Ectodermal cell (in vitro differentiated cells): Measurements from ENCODE around the gene LYL1.
A peak's percentile ranks its signal among the peaks of the same experiment; 100 is the strongest.

ENCODE experiments used
- H3K27ac ChIP-seq: 2 replicates; pipeline ENCODE4 v1.7.0; 2013; ENCODE audit warnings: mild to moderate bottlenecking, low read depth, low read length; ENCODE audit not compliant: insufficient read depth, poor library complexity, severe bottlenecking
- H3K27me3 ChIP-seq: 2 replicates; pipeline ENCODE4 v1.7.0; 2013; ENCODE audit warnings: mild to moderate bottlenecking, low read length; ENCODE audit not compliant: insufficient read depth, control insufficient read depth, poor library complexity, severe bottlenecking
- H3K36me3 ChIP-seq: one replicate; pipeline ENCODE4 v1.7.0; 2013; ENCODE audit warnings: low read length; ENCODE audit not compliant: control insufficient read depth, insufficient read depth
- H3K4me1 ChIP-seq: one replicate; pipeline ENCODE4 v1.7.0; 2013; ENCODE audit warnings: low read length; ENCODE audit not compliant: control insufficient read depth, insufficient read depth
- H3K4me3 ChIP-seq: 2 replicates; pipeline ENCODE4 v1.7.0; 2013; ENCODE audit warnings: low read depth, low read length, control low read depth; ENCODE audit not compliant: insufficient read depth
- H3K9me3 ChIP-seq: 2 replicates; pipeline ENCODE4 v1.7.0; 2013; ENCODE audit warnings: mild to moderate bottlenecking, low read length, moderate library complexity; ENCODE audit not compliant: control insufficient read depth
- WGBS, 2 experiments: methylation state at CpG; one replicate each; pipeline ENCODE4 v1.1.7; 2013; ENCODE audit warnings: missing lambda C conversion rate in 2 of 2; 5-methylcytosine and 5-hydroxymethylcytosine counted together

The LYL1 gene

GRCh38 chr19:13066226-13066625 lies 36.4 kb downstream of the LYL1 start:
- Histone ChIP-seq H3K4me3 (no peak overlapping the region), H3K27me3 (peaks cover 53% of the 10 kb centered on the region), H3K27ac (no peak overlapping the region), H3K9me3 (no peaks in the 10 kb centered on the region), H3K4me1 (peaks cover 10% of the 10 kb centered on the region), H3K36me3 (no peaks in the 10 kb centered on the region)
- WGBS, 2 experiments = 84 to 93% methylated on average over 5 of the region's 5 CpGs

GRCh38 chr19:13064092-13064489 lies 38.6 kb downstream of the LYL1 start:
- 78 to 88% methylated on average over 6 of the region's 6 CpGs for WGBS, 2 experiments
- H3K27me3 ChIP-seq = peaks cover 73% of the 10 kb centered on the region

GRCh38 chr19:13063461-13064091 lies 39.1 kb downstream of the LYL1 start:
- Histone ChIP-seq H3K4me1 (peaks cover 12% of the 10 kb centered on the region), H3K27me3 (peaks cover 77% of the 10 kb centered on the region), H3K9me3 (no peaks in the 10 kb centered on the region), H3K4me3 (no peak overlapping the region), H3K36me3 (no peaks in the 10 kb centered on the region), H3K27ac (no peak overlapping the region)
- 85 to 90% methylated on average over 5 of the region's 5 CpGs for WGBS, 2 experiments

More at GRCh38 chr19:13064092-13064489, 38.6 kb downstream of the LYL1 start:
- H3K36me3 ChIP-seq = no peaks in the 10 kb centered on the region
- no peak overlapping the region for H3K4me3 ChIP-seq
- H3K4me1 ChIP-seq = peaks cover 12% of the 10 kb centered on the region
- no peaks in the 10 kb centered on the region for H3K9me3 ChIP-seq
- no peak overlapping the region for H3K27ac ChIP-seq

DNA sequence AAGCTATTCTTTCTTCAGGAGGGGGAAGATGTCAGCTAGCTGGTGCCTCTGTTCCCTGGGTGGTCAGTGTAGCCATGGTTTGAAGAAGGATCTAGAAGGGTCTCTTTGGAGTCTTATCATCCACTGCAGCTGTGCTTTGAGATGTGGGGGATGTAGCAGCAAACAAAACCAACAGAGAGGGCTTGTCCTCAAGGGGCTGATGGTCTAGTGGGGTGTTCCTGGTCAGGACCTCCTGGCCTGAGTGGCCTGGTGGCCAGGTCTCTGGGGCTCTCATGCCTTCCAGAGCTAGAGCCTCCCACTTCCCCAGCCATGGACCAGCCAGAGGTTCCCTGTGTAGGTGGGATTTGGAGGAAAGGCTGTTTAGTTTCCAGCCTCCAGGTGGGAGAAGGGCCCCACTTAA lies 40.3 kb downstream of the LYL1 start:
- Histone ChIP-seq H3K4me1 (peaks cover 16% of the 10 kb centered on the region), H3K27me3 (peaks cover 83% of the 10 kb centered on the region)

GRCh38 chr19:13060964-13061927 lies 41.4 kb downstream of the LYL1 start:
- peaks cover 26% of the 10 kb centered on the region for H3K4me1 ChIP-seq
- H3K9me3 ChIP-seq = no peaks in the 10 kb centered on the region
- peak overlapping the region; percentile 24 for H3K4me3 ChIP-seq
- H3K36me3 ChIP-seq = no peaks in the 10 kb centered on the region
- 1% methylated on average over 40 of the region's 40 CpGs for WGBS, 2 experiments
- H3K27ac ChIP-seq = no peak overlapping the region
- peaks cover 94% of the 10 kb centered on the region for H3K27me3 ChIP-seq

More for the DNA sequence above, 40.3 kb downstream of the LYL1 start:
- Histone ChIP-seq H3K27ac (no peak overlapping the region), H3K4me3 (no peak overlapping the region), H3K36me3 (no peaks in the 10 kb centered on the region), H3K9me3 (no peaks in the 10 kb centered on the region)

- H3K4me3 ChIP-seq = no peak overlapping the region
- WGBS, 2 experiments = 24 to 27% methylated on average over 19 of the region's 19 CpGs
- H3K27ac ChIP-seq = no peak overlapping the region
- H3K27me3 ChIP-seq = peaks cover 95% of the 10 kb centered on the region
- H3K36me3 ChIP-seq = no peaks in the 10 kb centered on the region
- peaks cover 34% of the 10 kb centered on the region for H3K4me1 ChIP-seq
- H3K9me3 ChIP-seq = no peaks in the 10 kb centered on the region
Measured at GRCh38 chr19:13060233-13060963, 42.3 kb downstream of the LYL1 start.

DNA sequence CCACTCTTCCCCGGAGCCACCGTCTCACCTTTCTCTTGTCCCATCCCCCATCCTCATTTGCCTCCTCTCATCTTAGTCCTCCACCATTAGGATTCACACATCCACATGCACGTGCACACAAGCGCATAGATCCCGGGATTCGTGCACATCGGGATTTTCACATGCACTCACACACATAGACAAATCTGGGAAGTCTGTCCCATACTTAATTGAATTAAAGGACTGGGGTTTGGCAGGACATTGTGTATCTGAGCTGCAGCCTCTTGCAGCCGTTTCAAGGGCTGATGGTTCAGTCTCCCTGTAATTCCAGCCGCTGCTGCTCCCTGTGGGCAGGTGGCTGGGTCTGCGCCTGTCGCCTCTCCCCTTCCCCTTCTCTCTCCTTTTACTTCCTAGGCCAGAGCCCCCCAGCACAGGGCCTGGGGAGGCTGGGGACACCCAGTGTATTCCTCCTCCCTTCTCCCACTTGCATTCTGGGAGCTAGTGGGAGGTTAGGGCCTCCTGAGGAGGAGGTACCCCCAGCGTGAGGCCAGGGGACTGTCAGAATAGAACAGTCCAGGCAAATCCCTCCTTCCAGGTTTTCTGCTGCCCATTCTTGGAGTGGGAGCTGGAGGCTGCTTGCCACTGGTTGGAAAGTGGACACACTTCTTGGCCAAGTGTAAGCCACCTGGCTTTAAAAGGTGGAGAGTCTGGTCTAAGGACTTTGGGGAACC lies 43.6 kb downstream of the LYL1 start:
- peaks cover 45% of the 10 kb centered on the region for H3K4me1 ChIP-seq
- no peak overlapping the region for H3K27ac ChIP-seq
- no peak overlapping the region for H3K4me3 ChIP-seq
- no peaks in the 10 kb centered on the region for H3K9me3 ChIP-seq
- 50 to 55% methylated on average over 12 of the region's 12 CpGs for WGBS, 2 experiments
- peaks cover 100% of the 10 kb centered on the region for H3K27me3 ChIP-seq
- no peaks in the 10 kb centered on the region for H3K36me3 ChIP-seq

DNA sequence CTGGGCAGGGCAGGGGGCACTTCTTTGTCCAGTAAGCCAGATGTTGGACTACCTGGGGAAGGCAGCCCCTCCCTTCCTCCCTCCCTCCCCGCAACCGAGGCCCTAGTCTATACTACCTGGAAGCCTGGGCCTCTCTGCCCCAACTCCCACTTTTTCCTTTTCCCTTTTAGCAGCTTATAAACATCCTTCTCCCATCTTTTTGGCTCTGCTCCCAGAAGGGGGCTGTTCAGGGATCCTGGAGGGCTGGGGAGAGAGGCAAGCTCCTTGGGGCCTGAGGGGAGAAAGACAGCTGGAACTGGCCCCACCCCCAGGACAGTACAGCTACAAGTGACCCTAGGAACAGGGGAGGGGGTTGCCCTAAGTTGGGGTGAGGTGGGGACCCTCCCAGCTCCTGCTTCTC lies 44.9 kb downstream of the LYL1 start:
- H3K4me3 ChIP-seq = no peak overlapping the region
- H3K27me3 ChIP-seq = peaks cover 100% of the 10 kb centered on the region
- no peaks in the 10 kb centered on the region for H3K36me3 ChIP-seq
- no peaks in the 10 kb centered on the region for H3K9me3 ChIP-seq
- H3K27ac ChIP-seq = no peak overlapping the region
- 46 to 54% methylated on average over 2 of the region's 2 CpGs for WGBS, 2 experiments
- peaks cover 57% of the 10 kb centered on the region for H3K4me1 ChIP-seq

GRCh38 chr19:13057147-13057572 lies 45.5 kb downstream of the LYL1 start:
- H3K4me3 ChIP-seq = no peak overlapping the region
- H3K27ac ChIP-seq = no peak overlapping the region
- H3K27me3 ChIP-seq = peaks cover 100% of the 10 kb centered on the region
- no peaks in the 10 kb centered on the region for H3K9me3 ChIP-seq
- H3K4me1 ChIP-seq = peaks cover 63% of the 10 kb centered on the region
- WGBS, 2 experiments = 7 to 10% methylated on average over 13 to 15 of the region's 15 CpGs
- H3K36me3 ChIP-seq = no peaks in the 10 kb centered on the region
